Stimulated activated CD4-positive, alpha-beta T cell treated with anti-CD3 and anti-CD28 coated beads, Interleukin-4, amount 100 ng/mL, for 24 hours (primary cell): ENCODE measurements around the gene RHOA.

Source experiments
- DNase-seq: peaks from one replicate; pipeline ENCODE4 v3.0.0-alpha.2; 2020

Gene RHOA

DNA sequence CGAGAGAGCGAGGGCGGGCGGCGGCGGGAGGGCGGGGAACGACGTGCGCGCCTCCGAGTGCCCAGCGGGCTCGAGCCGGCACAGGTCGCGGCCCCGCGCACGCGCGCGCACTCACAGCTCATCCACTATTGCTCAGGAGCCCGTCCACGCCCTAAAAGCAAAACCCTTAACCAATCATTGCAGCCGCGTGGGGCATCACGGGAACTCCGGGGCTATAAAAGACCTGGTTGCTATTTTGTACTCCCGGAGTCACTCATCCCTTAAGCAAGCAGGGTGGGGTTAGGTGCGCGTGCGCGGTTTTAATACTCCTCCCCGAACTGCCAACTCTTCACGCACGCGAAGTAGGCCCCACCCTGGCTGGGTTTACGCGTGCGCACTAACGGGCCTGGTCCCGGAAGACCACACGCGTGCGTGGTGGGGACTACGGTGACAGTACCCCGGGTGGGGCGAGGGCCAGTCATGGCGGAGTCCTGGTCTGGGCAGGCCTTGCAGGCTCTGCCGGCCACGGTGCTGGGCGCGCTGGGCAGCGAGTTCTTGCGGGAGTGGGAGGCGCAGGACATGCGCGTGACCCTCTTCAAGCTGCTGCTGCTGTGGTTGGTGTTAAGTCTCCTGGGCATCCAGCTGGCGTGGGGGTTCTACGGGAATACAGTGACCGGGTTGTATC lies at the start of gene RHOA, which contains the start of gene TCTA:
Gene RHOA (minus strand): TSS at position 9 of the 664 bp plus-strand sequence. CDS start 36,387 bp downstream, outside the sequence.
Gene TCTA (plus strand): TSS at position 456 of the 664 bp plus-strand sequence. CDS start 4 bp downstream, at position 460.
- DNase-seq = peak; percentile 99

DNA sequence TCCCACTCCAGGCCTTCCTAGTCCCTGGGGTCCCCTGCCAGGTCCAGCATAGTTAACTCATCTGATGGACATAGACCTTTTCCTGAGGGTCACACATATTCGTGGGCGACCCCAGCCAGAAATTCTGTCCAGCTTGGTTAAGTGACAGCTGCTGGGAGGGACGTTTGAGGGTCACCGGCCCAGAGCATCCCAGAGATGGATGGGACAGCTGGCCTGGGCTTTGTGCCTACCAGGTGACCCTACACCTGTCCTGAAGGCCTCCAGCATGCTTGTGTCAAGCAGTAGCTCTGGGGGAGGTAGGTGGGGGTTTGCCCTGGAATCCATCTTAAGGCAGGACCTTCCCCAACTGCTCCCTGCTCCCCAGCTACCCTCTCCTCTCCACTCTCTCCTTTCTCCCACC lies 49.2 kb upstream of the RHOA start:
- no peak for DNase-seq

DNA sequence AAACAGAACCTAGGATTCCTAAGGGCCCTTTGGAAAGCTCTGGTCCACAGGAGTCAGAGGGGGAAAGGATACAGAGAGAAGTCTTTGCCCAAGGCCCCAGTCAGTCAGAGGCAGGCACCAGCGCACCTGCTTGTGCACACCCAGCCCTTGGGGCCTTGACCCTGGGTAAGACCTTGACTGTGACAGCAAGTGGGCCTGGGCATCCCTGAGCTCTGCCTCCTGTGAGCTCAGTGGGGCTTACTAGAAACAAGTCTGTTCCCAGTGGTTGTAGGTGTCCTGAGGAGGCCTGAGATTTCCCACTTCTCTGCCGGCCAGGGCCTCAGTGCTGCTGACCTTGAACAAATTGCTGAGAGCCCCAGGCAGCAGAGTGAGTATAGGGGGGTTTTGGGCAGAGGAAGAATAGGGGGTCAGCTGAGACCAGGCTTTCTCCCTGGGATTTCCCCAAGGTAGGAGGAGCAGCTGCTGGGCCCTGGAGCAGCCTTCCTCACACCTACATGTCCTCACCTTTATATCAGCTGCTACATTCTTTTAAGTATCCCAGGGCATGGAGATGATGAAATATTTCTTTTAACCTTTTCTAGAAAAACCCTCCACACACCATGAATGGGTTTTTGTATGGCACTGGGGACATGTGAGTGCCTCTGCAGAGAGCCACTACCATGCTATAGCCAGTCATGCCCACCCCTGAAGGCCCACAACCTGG lies 48.6 kb upstream of the RHOA start:
- DNase-seq = no peak

DNA sequence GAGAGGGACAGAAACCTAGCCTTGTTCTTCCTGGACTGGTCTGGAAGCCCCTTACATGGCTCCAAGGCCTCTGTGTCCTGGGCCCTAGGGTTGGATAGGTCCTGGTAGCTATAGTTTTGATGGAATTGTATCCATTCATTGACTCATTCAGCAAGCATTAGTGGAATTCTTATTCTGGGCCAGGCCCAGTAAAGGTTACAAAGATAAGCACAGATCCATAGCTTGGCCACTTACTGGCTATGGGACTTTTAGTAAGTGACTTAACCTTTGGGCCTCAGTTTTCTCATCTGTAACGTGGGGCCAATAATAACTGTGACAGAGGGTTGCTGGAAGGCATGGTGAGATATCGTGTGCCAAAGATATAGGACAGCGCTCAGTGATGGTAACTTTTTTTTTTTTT lies 44.7 kb upstream of the RHOA start:
- DNase-seq = no peak

DNA sequence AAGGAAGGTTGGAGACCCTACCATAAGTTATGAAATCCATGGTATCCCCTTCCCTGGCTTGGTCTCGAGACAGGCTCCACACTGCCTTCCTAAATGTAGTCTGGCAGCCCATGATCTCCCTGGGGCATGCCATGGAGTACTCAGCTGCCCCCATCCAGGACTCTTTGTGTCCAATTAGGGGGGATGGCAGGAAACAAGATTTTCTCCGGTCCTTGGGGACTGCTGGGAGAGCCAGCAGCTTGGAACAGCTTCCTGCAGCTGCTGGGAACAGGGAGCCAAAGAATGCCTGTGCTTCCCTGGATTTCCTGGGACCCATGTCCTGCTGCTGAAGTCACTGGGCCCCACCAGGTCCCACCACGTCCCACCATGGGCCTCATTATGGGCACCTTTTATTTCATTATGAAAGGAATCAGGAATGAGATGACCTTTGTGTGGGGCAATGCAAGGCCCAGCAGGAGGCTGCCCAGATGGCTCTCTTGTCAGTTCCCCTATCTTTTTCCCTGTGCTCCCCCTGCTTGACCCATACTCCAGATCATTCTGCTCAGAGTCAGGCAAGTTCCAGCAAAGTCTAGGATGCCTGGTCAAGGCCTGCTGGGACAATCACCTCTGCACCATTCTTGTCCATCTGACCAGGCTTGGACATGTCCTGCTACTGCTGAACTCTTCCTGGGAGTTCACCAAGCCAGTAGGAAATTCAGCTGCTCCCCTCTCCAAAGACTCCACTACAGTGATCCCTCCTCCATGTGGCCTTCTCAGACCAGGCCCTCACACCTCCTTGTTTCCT lies 43.3 kb upstream of the RHOA start:
- no peak for DNase-seq

DNA sequence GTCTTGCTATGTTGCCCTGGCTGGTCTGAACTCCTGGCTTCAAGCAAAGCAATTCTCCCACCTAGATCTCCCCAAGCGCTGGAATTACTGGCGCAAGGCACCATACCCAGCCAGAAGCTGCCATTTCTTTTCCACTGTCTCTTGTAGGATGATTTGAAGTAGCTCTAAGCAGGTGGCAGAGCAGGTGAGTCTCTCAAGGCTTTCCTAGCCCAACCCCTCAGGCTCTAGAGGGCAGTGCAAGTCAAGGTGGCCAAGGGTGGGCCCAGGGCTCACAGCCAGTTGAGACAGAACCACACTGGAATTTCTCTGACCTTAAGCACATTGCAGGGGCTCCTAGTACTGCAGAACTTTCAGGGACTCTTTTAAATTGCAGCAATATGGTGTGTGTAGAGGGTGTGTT lies 42.7 kb upstream of the RHOA start:
- DNase-seq = no peak

DNA sequence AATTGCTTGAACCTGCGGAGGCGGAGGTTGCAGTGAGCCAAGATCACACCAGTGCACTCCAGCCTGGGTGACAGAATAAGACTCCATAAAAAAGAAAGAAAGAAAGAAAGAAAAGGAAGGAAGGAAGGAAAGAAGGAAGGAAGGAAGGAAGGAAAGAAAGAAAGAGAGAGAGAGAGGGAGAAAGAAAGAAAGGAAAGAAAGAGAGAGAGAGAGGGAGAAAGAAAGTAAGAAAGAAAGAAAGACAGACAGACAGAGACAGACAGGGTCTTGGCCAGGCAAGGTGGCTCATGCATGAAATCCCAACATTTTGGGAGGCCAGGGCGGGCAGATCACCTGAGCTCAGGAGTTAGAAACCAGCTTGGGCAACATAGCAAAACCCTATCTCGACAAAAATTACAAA lies 41.8 kb upstream of the RHOA start:
- DNase-seq = no peak

DNA sequence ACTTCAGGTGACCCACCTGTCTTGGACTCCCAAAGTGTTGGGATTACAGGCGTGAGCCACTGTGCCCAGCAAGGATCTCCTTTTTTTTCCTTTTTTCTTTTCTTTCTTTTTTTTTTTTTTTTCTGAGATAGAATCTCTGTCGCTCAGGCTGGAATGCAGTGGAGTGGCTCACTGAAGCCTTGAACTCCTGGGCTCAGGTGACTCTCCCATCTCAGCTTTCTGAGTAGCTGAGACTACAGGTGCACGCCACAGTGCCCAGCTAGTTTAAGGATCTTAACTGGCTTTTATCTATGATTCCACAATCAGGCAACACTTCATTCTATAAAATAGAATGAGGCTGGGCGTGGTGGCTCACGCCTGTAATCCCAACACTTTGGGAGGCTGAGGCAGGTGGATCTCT lies 33.6 kb upstream of the RHOA start:
- no peak for DNase-seq

DNA sequence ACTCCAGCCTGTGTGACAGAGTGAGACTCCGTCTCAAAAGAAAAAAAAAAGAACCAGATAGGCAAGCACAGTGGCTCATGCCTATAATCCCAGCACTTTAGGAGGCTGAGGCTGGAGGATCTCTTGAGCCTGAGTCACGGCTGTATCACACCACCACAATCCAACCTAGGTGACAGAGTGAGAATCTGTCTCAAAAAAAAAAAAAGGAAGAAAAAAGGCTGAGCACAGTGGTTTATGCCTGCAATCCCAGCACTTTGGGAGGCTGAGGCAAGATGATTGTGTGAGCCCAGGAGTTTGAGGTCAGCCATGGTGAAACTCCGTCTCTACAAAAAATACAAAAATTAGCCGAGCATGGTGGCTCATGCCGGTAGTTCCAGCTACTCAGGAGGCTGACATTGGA lies 23.0 kb upstream of the RHOA start:
- DNase-seq = no peak

DNA sequence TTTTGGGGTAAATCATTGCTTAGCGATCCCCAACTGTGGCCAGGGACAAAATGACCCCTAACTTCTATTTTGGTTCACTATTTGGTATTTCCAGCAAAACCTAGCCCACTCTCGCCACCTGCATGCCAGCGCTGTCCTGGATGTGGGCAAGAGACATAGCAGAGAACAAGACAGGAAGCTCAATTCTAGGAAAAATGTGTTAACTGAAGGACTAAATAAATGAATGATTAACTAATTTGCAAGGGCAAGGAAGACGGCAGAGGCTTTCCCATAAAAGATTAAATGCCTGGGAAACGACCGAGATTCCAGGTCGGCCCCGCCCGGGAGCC lies 16.9 kb upstream of the RHOA start:
- no peak for DNase-seq

DNA sequence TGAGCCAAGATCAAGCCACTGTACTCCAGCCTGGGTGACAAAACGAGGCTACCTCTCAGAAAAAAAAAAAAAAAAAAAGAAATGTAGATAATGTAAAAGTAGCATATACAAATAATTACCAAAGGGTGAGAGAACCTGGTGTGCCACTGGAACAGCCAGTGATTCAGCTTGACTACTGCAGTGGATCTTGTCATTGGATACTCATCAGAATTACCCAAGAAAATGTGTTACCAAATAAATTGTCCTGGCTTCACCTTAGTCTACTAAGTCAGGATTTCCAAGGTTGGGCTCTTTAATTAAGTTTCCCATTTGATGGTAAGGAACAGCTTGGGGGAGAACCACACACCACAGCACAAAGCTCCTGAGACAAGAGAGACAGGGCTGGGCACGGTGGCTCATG lies 15.8 kb upstream of the RHOA start:
- DNase-seq = no peak

DNA sequence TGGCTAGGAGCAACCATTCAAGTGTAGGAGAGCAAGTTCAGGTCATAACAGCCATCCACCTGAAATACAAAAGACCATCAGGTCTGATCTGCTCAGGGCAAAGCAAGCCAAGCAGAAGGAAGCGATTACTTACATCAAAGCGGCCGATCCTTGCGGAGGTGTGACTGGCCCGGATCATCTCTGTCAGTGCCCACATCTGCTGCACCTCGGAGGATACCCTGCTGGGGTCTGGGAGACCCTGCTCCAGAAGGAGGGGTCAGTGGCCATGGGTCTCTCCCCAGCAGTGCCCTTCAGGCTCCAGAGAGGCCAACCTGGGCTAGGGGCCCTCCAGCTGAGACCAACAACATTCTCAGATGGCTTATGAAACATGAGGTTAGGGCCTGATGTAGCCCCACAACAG lies 13.0 kb upstream of the RHOA start:
- DNase-seq = no peak

DNA sequence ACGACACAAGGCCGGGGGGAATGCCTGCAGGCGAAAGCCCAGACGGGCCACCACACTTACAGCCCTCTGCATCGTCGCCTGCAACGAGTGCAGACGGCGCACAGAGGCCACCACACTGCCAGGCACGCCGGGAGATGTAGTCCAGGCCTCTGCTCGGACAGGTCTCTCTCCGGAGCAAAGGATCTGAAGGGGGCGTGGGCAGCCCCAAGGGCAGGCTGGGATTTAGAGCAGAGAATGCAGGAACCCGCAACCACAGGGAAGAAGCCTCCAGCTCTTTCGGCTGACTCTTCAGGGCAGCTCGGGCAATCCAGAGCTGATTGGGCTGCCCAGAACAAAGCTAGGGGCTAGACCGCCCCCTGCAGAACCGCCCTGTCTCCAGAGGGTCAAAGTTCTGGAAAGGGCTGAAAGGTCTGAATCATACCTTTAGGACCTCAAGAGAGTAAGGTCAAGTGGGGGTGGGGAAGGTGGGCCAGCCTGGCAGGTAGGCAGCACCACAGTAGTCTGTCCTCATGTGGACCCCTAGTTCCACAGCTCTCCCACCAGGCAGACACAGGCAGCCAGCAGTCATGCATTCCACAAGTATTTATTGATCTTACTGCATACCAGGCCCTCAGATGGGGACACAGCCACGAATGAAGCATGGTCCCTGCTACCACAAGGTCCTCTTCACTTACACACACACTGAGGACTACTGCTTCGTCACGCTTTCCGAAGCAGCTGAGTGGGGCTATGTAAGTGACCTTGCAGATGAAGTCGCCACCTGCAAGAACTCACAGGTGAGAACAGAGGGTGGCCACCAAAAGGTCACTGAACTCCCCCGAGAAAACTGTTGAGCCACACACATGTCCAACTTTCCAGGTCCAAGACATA lies 10.8 kb upstream of the RHOA start, which contains the start of gene AMT:
Gene AMT (minus strand): TSS at position 95 of the 870 bp plus-strand sequence. CDS start 23 bp downstream, at position 72.
- DNase-seq = no peak

DNA sequence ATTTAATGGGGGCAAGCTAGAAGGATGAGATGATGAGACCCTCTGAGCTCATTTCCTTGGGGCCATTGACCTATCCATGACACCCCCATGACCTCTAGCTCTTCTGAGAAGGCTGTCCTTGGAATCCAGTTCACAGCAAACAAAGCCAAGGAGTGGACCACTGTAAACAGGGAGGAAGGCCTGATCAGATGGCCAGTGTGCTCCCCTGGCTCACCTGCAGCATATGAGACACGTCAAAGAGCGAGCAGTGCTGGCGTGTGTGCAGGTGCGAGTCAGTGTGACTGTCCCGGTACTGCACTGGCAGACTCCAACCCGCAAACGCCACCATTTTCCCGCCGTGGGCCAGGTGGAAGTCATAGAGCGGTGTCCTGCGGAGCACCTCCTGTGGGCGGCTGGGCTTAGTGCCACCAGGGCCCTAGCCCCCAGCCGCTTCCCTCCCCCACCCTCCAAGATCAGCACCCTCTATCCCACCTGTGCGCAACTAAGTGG lies 10.2 kb upstream of the RHOA start:
- DNase-seq = no peak

DNA sequence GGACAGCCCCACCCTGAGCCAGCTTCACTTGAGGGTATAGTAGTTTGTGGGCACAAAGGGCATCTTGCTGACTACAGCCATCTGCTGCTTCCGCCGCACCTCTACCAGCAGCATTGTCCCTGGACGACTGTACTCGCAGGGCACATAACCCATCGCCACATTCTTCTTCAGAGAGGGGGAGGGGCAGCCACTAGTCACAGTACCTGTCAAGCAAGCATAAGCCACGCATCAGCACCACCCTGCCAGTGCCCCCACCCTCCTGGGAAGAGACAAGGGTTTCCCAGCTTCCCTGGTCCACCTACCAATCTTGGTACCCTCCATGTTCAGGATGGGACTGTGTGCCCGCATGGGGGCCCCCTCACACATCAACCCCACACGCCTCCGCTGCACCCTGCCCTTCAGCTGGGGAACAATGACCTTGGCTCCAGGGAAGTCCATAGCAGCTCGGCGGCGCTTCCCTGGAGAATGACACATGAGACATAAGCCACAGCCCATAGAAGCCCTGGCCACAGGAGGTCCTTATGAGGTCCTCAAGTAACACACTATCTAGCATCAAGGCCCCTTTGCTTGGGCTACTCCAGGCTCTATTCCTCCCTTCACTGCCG lies 5.8 kb upstream of the RHOA start:
- no peak for DNase-seq

DNA sequence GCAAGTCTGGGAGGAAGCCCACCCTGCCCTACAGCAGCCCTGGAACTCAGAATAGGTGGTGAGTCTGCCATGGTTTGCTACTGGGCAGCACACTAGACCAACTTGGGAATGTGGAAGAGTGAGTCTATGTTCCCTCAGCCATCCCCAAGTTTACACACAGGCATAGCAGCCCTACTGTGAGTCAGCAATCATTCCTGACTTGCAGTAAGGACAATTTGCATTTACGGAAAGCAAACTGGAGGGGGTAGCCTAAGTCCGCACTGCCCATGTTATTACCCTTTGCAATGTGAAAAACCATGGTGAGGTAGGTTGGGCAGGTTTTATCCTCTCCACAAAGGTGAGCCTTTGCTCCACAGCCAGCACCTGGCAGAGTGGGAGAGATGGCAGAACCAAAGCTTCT lies 5.1 kb upstream of the RHOA start:
- DNase-seq = no peak

DNA sequence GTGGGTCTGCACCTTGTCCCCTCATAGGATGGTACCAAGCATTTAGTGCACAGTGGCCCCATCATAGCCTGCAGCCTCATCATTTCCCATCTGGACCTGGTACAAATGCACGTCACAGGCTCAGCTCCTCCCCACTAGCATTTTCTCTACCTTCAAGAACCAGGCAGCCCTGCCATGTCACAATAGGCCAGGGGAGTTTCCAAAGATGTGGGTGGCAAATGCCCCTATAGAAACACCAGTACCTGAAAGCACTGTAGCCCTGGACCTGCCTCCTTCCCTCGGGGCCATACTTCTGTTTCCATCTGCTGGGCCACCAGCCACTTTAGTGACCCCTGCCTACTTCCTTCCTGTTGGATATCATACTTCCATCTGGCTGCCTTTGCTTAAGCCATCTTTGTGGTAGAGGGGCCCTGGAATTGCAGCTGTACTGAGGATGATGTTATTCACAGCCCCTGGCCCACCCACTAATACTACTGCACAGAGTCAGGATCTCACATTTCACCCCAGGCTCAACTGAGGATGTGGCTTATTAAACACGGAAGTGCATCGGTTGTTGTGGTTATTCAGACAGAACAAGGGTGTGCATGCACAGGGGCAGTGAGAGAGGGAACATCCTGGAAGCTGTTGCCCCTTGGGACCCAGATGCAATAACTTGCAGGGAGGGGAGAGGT lies 4.3 kb upstream of the RHOA start:
- peak; percentile 70 for DNase-seq

DNA sequence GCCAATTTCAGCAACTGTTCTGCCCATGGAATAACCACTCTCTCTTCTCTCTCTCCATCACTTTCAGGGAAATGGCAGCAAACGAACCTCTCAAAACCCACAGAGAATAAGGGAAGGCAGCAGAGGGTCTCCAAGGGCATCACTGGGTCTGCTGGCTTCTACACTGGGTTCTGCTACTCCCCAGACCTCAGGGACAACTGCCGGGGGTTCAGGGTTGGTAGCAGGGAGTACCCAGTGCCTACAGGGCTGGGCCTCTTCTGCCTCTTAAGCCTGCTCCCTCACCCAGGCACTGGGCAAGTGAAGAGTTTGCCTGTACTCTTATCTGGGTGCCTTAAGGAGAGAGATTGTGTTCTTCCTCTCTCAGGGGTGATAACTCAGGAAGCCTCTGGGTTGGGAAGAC lies 3.0 kb upstream of the RHOA start:
- DNase-seq = no peak

DNA sequence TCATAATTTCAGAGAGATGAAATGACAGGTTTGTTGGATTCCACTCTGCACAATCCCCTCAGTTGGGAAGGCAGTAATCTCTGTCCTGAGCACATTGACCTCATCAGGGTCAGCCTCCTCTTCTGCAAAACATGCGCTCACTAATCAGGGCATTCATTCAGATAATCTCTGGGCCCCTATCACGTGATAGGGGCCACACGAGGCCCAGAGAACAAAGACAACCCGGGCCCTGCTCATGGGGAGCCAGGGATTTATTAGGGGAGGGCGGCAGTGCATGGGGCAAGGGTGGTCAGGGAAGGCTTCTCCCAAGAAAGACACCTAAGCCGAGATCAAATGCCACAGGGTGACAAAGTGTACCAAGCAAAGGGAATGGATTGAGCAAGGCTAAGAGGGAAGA lies 1.6 kb upstream of the RHOA start:
- DNase-seq = no peak

DNA sequence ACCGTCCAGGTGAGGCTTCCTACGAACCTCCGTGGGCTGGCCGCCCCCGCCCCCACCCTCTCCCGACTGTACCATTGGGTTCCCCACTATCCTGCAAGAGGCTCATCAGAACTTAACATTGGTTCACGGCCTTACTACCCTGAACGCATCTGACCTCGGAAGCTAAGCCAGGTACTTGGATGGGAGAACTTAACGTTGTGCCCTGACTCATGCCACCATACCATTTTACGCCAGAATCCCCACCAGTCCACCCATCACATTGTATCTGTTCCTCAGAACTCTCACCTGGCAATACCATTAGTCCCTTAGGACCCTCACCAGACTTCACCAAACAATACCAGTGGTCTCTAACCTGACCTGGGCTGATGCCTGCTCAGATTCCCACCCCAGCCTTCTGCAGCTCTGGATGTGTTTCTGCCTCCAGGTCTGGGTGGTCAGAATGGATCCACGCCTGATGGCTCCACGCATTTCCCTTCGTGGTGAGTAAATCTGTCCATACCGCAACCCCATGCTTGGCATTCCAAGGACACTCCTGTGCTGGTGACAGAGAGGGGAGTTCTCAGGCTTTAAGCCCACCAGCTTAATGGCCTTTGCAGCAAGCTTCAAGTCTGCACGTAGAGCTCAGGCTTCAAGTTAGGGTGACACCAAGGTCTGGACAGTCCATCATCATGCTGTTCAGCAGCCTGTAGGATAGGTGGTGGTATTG lies 1.0 kb upstream of the RHOA start:
- no peak for DNase-seq

DNA sequence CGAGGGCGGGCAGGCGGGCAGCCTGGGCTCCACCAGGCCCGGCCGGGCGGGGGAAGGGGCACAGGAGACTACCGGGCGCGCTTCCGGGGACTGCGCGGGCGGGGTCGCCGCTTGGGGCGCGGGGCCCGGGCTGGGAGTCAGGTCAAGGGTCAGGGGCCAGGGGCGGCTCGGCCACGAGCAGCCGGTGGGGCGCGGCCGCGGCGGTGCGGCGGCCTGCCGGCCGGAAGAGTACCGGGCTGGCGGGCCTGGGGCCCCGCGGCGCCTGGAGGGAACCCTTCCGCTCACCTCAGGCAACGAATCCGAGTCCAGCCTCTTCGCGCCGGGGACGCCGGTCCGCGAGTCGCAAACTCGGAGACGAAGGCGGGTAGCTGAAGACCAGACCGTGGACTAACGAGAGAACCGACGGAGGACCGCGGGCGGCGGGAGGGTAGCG lies 225 bp downstream of the RHOA start:
- DNase-seq = peak; percentile 37
